Eye (tissue), 1 donor: ENCODE results near the gene RASSF10.

Experiments
- DNase-seq: peaks from one replicate; pipeline ENCODE4 v3.0.0-alpha.2; 2015

Gene RASSF10

DNA sequence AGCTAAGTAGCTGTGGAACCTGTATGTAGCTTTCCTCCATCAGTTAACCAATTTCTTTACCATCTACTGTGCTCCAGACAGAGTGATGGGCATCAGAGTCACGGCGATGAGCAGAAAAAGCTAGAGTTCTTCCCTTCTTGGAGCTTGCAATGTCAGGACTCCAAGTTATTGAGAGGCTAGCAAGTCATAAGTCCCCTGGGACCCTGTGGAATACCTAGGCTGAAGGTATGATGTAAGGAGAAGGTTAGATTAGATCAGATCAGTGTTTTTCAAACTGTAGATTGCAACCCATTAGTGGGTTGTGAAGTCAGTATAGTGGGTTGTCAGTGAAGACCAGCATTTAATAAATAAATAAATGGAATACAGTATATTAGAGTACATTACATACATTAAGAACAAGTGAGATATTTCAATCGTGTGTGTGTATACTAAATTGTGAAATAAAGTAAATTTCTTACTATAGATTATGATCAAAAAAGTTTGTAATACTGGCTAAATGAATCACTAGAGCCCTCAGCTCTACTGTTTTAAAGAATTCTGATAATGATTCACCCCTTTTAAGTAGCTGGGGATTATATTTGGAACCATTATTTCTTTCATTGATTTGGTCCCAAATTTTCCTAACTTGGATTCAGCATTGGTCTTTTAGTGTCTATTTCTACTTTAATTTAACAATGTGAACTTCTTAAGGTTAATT lies 52.3 kb downstream of the RASSF10 start:
- no peak for DNase-seq
